ENCODE measurements around the gene CACNB4. TPM values are rescaled to one million over a fixed set of nuclear protein-coding genes. Genes with fewer than 3 reads are reported as not detected.

Gene CACNB4
- total RNA-seq, 1 experiment from 2014 or later, result 0.19 TPM

GRCh38 chr2:151844211-151844896 is 254.5 kb downstream of the CACNB4 start:
- no peaks in the 10 kb centered on the region for H3K36me3 ChIP-seq (ENCODE audit: insufficient read depth, low read length, poor library complexity, severe bottlenecking)
- TF ChIP-seq CTCF (conservative IDR thresholded peaks at IDR 0.05; ENCODE audit: low read depth, low read length), result no peak
- TF ChIP-seq EZH2 (IDR thresholded peaks at IDR 0.05; ENCODE audit: borderline replicate concordance, low read depth, low read length, poor library complexity, severe bottlenecking), result no peak
- no peak overlapping the region for H3K4me3 ChIP-seq (ENCODE audit: low read depth, low read length, poor library complexity, severe bottlenecking)
- no peak for DNase-seq (ENCODE audit: low spot score)
- BruUV-seq (replicated peaks), result no TSS peak
- H3K9me3 ChIP-seq (ENCODE audit: low read depth, low read length, poor library complexity, severe bottlenecking), result no peaks in the 10 kb centered on the region
- intact Hi-C loops (cut with micrococcal nuclease; ENCODE audit: unreplicated experiment), result no loop called here
- peaks cover 10% of the 10 kb centered on the region for H3K27me3 ChIP-seq (replicated peaks; ENCODE audit: insufficient read depth, low read depth, low read length, poor library complexity)
- no peak overlapping the region for H3K27ac ChIP-seq (ENCODE audit: low read depth, low read length, poor library complexity, severe bottlenecking)
- H3K4me1 ChIP-seq (ENCODE audit: insufficient read depth, low read length, poor library complexity, severe bottlenecking), result no peaks in the 10 kb centered on the region
- ChIA-PET POLR2A (ENCODE audit: low non-redundant PET) (no interaction called here), CTCF (no interaction called here)

GRCh38 chr2:151843691-151844061 is 255.2 kb downstream of the CACNB4 start:
- peaks cover 17% of the 10 kb centered on the region for H3K27me3 ChIP-seq (replicated peaks; ENCODE audit: insufficient read depth, low read depth, low read length, poor library complexity)
- no peak overlapping the region for H3K27ac ChIP-seq (ENCODE audit: low read depth, low read length, poor library complexity, severe bottlenecking)
- no peak for DNase-seq (ENCODE audit: low spot score)
- no TSS peak for BruUV-seq (replicated peaks)
- H3K36me3 ChIP-seq (ENCODE audit: insufficient read depth, low read length, poor library complexity, severe bottlenecking), result no peaks in the 10 kb centered on the region
- no peak overlapping the region for H3K4me3 ChIP-seq (ENCODE audit: low read depth, low read length, poor library complexity, severe bottlenecking)
- TF ChIP-seq EZH2 (IDR thresholded peaks at IDR 0.05; ENCODE audit: borderline replicate concordance, low read depth, low read length, poor library complexity, severe bottlenecking) (no peak), CTCF (conservative IDR thresholded peaks at IDR 0.05; ENCODE audit: low read depth, low read length) (no peak)
- ChIA-PET POLR2A (ENCODE audit: low non-redundant PET) (no interaction called here), CTCF (no interaction called here)
- no peaks in the 10 kb centered on the region for H3K9me3 ChIP-seq (ENCODE audit: low read depth, low read length, poor library complexity, severe bottlenecking)
- intact Hi-C loops (cut with micrococcal nuclease; ENCODE audit: unreplicated experiment), result no loop called here
- H3K4me1 ChIP-seq (ENCODE audit: insufficient read depth, low read length, poor library complexity, severe bottlenecking), result no peaks in the 10 kb centered on the region

- Histone ChIP-seq H3K27ac (ENCODE audit: low read depth, low read length, poor library complexity, severe bottlenecking) (no peak overlapping the region), H3K27me3 (replicated peaks; ENCODE audit: insufficient read depth, low read depth, low read length, poor library complexity) (peaks cover 21% of the 10 kb centered on the region), H3K9me3 (ENCODE audit: low read depth, low read length, poor library complexity, severe bottlenecking) (no peaks in the 10 kb centered on the region), H3K4me1 (ENCODE audit: insufficient read depth, low read length, poor library complexity, severe bottlenecking) (no peaks in the 10 kb centered on the region), H3K4me3 (ENCODE audit: low read depth, low read length, poor library complexity, severe bottlenecking) (no peak overlapping the region), H3K36me3 (ENCODE audit: insufficient read depth, low read length, poor library complexity, severe bottlenecking) (no peaks in the 10 kb centered on the region)
- intact Hi-C loops (cut with micrococcal nuclease; ENCODE audit: unreplicated experiment), result no loop called here
- no peak for DNase-seq (ENCODE audit: low spot score)
- CTCF ChIA-PET, result no interaction called here
- POLR2A ChIA-PET (ENCODE audit: low non-redundant PET), result no interaction called here
- BruUV-seq (replicated peaks), result no TSS peak
- TF ChIP-seq EZH2 (IDR thresholded peaks at IDR 0.05; ENCODE audit: borderline replicate concordance, low read depth, low read length, poor library complexity, severe bottlenecking) (no peak), CTCF (conservative IDR thresholded peaks at IDR 0.05; ENCODE audit: low read depth, low read length) (no peak)
Measured at GRCh38 chr2:151842830-151843690, 255.8 kb downstream of the CACNB4 start.

Data from A673 (cell line).